ENCODE data around the gene DNAH9.

Gene DNAH9

DNA sequence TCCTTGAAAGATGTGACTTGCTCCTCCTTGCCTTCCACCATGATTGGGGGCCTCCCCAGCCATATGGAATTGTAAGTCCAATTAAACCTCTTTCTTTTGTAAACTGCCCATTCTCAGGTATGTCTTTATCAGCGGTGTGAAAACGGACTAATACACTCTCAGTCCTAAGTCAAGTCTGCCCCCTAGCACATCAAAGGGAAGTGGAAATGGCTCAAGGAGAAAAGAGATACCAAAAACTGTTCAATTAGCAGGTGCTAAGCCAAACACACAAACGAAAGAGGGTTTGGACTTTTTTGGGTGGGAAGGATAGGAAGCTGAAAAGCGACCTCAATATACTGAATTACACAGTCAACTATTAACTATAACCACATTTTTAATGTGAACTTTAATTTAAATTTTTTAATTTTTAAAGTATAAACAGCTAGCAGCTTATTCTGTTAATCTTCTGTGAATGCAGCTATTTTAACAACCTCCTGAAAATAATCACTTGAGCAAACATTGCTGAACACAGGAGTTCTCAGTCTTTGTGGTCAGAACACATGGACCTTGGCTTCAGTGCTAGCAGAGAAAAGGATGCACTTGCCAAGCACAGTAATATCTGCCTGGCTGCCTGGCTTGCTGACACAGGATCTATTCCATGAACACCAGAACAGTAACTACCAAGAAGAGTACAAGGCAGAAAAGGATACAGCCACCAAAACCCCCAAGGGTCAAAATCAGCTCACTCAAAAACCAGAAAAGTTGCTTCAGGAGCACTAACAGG, 388.1 kb downstream of the DNAH9 start:
- DNase-seq (ENCODE audit: low read depth, low spot score): no peak
- TF ChIP-seq, protein P1, sequence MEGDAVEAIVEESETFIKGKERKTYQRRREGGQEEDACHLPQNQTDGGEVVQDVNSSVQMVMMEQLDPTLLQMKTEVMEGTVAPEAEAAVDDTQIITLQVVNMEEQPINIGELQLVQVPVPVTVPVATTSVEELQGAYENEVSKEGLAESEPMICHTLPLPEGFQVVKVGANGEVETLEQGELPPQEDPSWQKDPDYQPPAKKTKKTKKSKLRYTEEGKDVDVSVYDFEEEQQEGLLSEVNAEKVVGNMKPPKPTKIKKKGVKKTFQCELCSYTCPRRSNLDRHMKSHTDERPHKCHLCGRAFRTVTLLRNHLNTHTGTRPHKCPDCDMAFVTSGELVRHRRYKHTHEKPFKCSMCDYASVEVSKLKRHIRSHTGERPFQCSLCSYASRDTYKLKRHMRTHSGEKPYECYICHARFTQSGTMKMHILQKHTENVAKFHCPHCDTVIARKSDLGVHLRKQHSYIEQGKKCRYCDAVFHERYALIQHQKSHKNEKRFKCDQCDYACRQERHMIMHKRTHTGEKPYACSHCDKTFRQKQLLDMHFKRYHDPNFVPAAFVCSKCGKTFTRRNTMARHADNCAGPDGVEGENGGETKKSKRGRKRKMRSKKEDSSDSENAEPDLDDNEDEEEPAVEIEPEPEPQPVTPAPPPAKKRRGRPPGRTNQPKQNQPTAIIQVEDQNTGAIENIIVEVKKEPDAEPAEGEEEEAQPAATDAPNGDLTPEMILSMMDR (IDR thresholded peaks at IDR 0.05; ENCODE audit: insufficient read depth, low read length, missing control alignments): no peak
- ChIA-PET POLR2A (interaction anchor here (1.0 kb wide), 1 partner anchor 11 kb away, joined by 3 read pairs; the partner anchor contains the start of gene ZNF18), CTCF (interaction anchor here (0.6 to 4.0 kb wide), 16 partner anchors 8 to 1615 kb away, joined by 3 to 37 read pairs (median 5); partner anchors contain the start of genes MAP2K4 and ZNF18)
- H3K4me3 ChIP-seq (ENCODE audit: low read depth, low read length): no peak overlapping the region

DNA sequence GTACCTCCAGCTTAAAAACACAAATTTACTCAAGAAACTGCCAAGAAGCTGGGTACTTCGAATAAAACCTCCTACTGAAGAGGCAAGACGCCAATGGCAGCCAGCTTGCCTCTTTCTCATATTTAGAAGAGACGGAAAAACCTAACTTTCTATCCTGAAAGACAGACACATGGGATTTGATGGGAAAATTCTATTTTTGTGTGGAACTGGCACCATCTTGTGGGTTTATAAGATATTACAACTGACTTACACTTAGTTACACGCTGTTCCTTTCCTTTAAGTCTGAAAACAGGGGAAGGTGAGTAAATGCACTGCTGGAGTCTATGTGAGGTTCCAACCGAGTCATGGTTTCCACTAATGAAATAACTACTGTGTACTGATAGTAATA, 388.7 kb downstream of the DNAH9 start:
- no peak for DNase-seq (ENCODE audit: low read depth, low spot score)
- H3K4me3 ChIP-seq (ENCODE audit: low read depth, low read length): no peak overlapping the region
- CTCF ChIA-PET: interaction anchor here (0.6 to 4.0 kb wide), 15 partner anchors 9 to 1355 kb away, joined by 3 to 37 read pairs (median 5); partner anchors contain the start of genes MAP2K4 and ZNF18
- TF ChIP-seq, protein P1 (IDR thresholded peaks at IDR 0.05; ENCODE audit: insufficient read depth, low read length, missing control alignments): peak; percentile 20
- POLR2A ChIA-PET: interaction anchor here (1.0 kb wide), 1 partner anchor 10 kb away, joined by 3 read pairs; the partner anchor contains the start of gene ZNF18

DNA sequence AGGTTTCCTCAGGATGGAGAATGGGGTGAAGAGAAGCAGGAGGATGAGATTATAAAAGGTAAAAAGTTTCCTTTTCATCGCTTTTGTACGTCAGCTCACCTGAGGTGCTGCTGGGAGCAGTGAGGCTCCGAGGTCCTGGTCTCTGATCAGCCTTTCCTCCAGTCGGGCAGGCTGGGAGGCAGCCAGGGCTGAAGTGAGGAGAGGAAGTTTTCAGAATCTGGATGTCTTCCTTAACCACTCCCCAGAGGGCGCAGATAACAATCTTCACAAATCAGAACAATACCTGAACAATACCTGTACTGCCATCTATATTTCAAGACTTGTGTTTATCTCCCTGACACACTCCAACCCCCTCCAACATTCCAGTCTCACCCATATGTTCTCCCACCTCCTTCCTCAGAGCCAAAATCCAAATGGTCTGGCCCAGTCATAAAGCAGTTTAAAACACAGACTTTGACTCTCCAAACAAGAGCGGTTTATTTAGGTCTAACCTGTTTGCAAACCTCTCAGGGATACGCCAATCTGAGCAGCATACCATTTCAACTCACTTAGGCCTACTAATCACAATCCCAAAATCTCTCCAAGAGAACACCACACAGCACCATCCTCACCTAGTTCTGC, 392.2 kb downstream of the DNAH9 start:
- no peak for DNase-seq (ENCODE audit: low read depth, low spot score)
- ChIA-PET CTCF (interaction anchor here (0.6 to 4.1 kb wide), 6 partner anchors 9 to 1254 kb away, joined by 3 to 24 read pairs (median 5); no protein-coding TSS in a partner anchor), POLR2A (no interaction called here)
- TF ChIP-seq, protein P1 (IDR thresholded peaks at IDR 0.05; ENCODE audit: insufficient read depth, low read length, missing control alignments): no peak
- H3K4me3 ChIP-seq (ENCODE audit: low read depth, low read length): no peak overlapping the region

DNA sequence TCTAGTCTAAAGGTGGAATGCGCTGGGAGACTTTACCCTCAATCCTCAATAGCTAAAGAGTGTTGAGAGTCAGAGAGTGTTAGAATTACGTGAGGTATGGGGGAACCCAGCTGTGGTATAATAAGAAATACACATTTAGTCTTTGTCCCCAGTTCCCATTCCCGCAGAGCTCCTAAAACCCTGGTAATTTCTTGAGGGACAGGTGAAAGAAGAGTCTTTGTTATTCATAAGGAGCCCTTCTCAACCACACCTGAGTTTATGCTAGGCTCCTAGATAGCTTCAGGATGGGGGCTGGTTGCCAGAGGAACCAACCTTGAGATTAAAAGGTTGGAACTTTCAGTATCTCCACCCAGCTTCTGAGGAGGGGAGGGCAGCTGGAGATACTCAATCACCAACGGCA, 393.2 kb downstream of the DNAH9 start:
- DNase-seq (ENCODE audit: low read depth, low spot score): no peak
- ChIA-PET CTCF (interaction anchor here (1.5 to 4.1 kb wide), 3 partner anchors 11 to 1255 kb away, joined by 5 to 24 read pairs (median 8); no protein-coding TSS in a partner anchor), POLR2A (no interaction called here)
- no peak overlapping the region for H3K4me3 ChIP-seq (ENCODE audit: low read depth, low read length)
- TF ChIP-seq, protein P1 (IDR thresholded peaks at IDR 0.05; ENCODE audit: insufficient read depth, low read length, missing control alignments): no peak

DNA sequence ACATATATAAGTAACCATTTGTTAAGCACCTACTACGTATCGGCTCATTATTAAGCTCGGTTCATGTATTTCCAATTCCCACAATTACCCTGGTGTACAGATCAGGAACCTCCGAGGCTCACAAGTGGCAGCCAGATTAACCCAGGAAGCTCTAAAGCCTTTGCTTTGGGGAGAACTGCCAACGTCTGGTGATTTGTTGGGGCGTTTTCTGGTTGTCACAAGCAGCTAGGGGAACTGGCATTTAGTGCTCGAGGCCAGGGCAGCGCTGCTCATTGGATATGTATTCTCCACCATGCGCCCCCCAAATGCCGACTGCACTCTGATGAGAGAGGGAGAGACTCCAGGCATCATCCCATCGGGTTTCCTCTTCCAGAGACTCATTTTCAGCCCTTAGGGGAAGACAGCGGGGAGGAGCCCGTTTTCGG, 398.5 kb downstream of the DNAH9 start:
- TF ChIP-seq, protein P1 (IDR thresholded peaks at IDR 0.05; ENCODE audit: insufficient read depth, low read length, missing control alignments): no peak
- H3K4me3 ChIP-seq (ENCODE audit: low read depth, low read length): peak overlapping the region; percentile 82
- DNase-seq (ENCODE audit: low read depth, low spot score): no peak
- POLR2A ChIA-PET: interaction anchor here (0.6 to 2.0 kb wide), 9 partner anchors 10 to 1021 kb away, joined by 3 to 23 read pairs (median 3); partner anchors contain the start of genes ELAC2 and MAP2K4
- CTCF ChIA-PET: interaction anchor here (0.8 to 5.1 kb wide), 5 partner anchors 9 to 1266 kb away, joined by 3 to 25 read pairs (median 5); no protein-coding TSS in a partner anchor
